Natural killer cell treated with Interleukin-12 subunit alpha and Interleukin-12 subunit beta and Interleukin-15 and Interleukin-18, amount 100 ng/mL, for 72 hours (primary cell): Measurements from ENCODE around the gene SIGLEC11. TPM values are rescaled to one million over a fixed set of nuclear protein-coding genes. Genes with fewer than 3 reads are reported as not detected.

ENCODE experiments used
- ATAC-seq, 2 donors: fragments of 150-1000 bp; cut with Tn5 transposase in 1 of 2; sonication (Bioruptor Pico), chemical (Tn5 transposase) in 1 of 2; 2 replicates each; pipeline ENCODE4 v1.10.0; 2021
- DNase-seq: peaks from one replicate; pipeline ENCODE4 v3.0.0; 2022; ENCODE audit warnings: low spot score
- H3K27ac Mint-ChIP-seq, 2 donors: 1 replicate in 1 of 2; 2 replicates in 1 of 2; pipeline ENCODE4 v1.8.0; 2022; ENCODE audit warnings: mixed read lengths in 2 of 2, mild to moderate bottlenecking in 1 of 2, moderate library complexity in 1 of 2
- H3K27me3 Mint-ChIP-seq, 2 donors: 1 replicate in 1 of 2; 2 replicates in 1 of 2; pipeline ENCODE4 v1.8.0; 2022; ENCODE audit warnings: mixed read lengths in 2 of 2
- H3K36me3 Mint-ChIP-seq: one replicate; pipeline ENCODE4 v1.8.0; 2022; ENCODE audit warnings: mixed read lengths
- H3K4me1 Mint-ChIP-seq, 2 donors: 1 replicate in 1 of 2; 2 replicates in 1 of 2; pipeline ENCODE4 v1.8.0; 2022; ENCODE audit warnings: low read depth in 2 of 2, mixed read lengths in 2 of 2, mild to moderate bottlenecking in 1 of 2
- H3K4me3 Mint-ChIP-seq: one replicate; pipeline ENCODE4 v1.8.0; 2022; ENCODE audit warnings: mixed read lengths
- H3K9me3 Mint-ChIP-seq: 2 replicates; pipeline ENCODE4 v1.8.0; 2022; ENCODE audit warnings: mixed read lengths
- total RNA-seq, 2 donors: library from RNA; stranded (reverse); gene quantifications; one replicate each; pipeline ENCODE4 v1.2.3, GENCODE V29; 2022

Gene SIGLEC11
- total RNA-seq, 2 donors from 2014 or later: not detected

- Mint-ChIP-seq H3K27ac (no peak overlapping the region), H3K27me3 (no peaks in the 10 kb centered on the region), H3K9me3 (no peaks in the 10 kb centered on the region), H3K4me3 (no peak overlapping the region), H3K36me3 (peaks cover 13% of the 10 kb centered on the region), H3K4me1 (peaks cover 17% of the 10 kb centered on the region in 2 donors)
- DNase-seq: no peak
- no peak for ATAC-seq
Observed at GRCh38 chr19:49997709-49998108, 36.7 kb upstream of the SIGLEC11 start.

GRCh38 chr19:49988433-49988832 is 27.5 kb upstream of the SIGLEC11 start:
- Mint-ChIP-seq H3K4me3 (no peak overlapping the region), H3K27me3 (no peaks in the 10 kb centered on the region), H3K9me3 (no peaks in the 10 kb centered on the region), H3K4me1 (peaks cover 6 to 18% of the 10 kb centered on the region in 2 donors), H3K27ac (no peak overlapping the region), H3K36me3 (peaks cover 10% of the 10 kb centered on the region)
- ATAC-seq: no peak
- no peak for DNase-seq

GRCh38 chr19:49988007-49988406 is 27.0 kb upstream of the SIGLEC11 start:
- DNase-seq (no peak), ATAC-seq (no peak)
- Mint-ChIP-seq H3K27ac (no peak overlapping the region), H3K4me3 (no peak overlapping the region), H3K27me3 (no peaks in the 10 kb centered on the region), H3K36me3 (peaks cover 10% of the 10 kb centered on the region), H3K4me1 (peaks cover 6 to 18% of the 10 kb centered on the region in 2 donors), H3K9me3 (no peaks in the 10 kb centered on the region)

GRCh38 chr19:49987159-49987698 is 26.3 kb upstream of the SIGLEC11 start:
- no peaks in the 10 kb centered on the region for H3K9me3 Mint-ChIP-seq
- ATAC-seq (peak; percentile 70 to 83), DNase-seq (peak; percentile 67)
- H3K27ac Mint-ChIP-seq: no peak overlapping the region
- H3K4me1 Mint-ChIP-seq: peaks cover 6 to 18% of the 10 kb centered on the region in 2 donors
- H3K27me3 Mint-ChIP-seq: no peaks in the 10 kb centered on the region
- H3K4me3 Mint-ChIP-seq: no peak overlapping the region
- peaks cover 10% of the 10 kb centered on the region for H3K36me3 Mint-ChIP-seq

GRCh38 chr19:49986354-49986753 is 25.4 kb upstream of the SIGLEC11 start:
- Mint-ChIP-seq H3K9me3 (no peaks in the 10 kb centered on the region), H3K4me1 (peaks cover 6 to 18% of the 10 kb centered on the region in 2 donors), H3K4me3 (no peak overlapping the region), H3K27me3 (no peaks in the 10 kb centered on the region), H3K36me3 (peaks cover 9% of the 10 kb centered on the region), H3K27ac (no peak overlapping the region)
- DNase-seq (no peak), ATAC-seq (no peak)

- ATAC-seq (no peak), DNase-seq (no peak)
- Mint-ChIP-seq H3K9me3 (no peaks in the 10 kb centered on the region), H3K4me1 (peaks cover 6 to 18% of the 10 kb centered on the region in 2 donors), H3K4me3 (no peak overlapping the region), H3K27ac (no peak overlapping the region), H3K27me3 (no peaks in the 10 kb centered on the region), H3K36me3 (peaks cover 6% of the 10 kb centered on the region)
Observed at GRCh38 chr19:49985871-49986270, 24.9 kb upstream of the SIGLEC11 start.

- Mint-ChIP-seq H3K27me3 (no peaks in the 10 kb centered on the region), H3K27ac (no peak overlapping the region), H3K4me3 (no peak overlapping the region), H3K36me3 (peaks cover 6% of the 10 kb centered on the region), H3K4me1 (peaks cover 6 to 18% of the 10 kb centered on the region in 2 donors), H3K9me3 (no peaks in the 10 kb centered on the region)
- ATAC-seq: no peak
- no peak for DNase-seq
Observed at GRCh38 chr19:49984491-49984890, 23.5 kb upstream of the SIGLEC11 start.

- peaks cover 5% of the 10 kb centered on the region for H3K36me3 Mint-ChIP-seq
- peak; percentile 72 to 73 for ATAC-seq
Observed at GRCh38 chr19:49983645-49984229, 22.8 kb upstream of the SIGLEC11 start.

GRCh38 chr19:49981603-49982593 is 20.9 kb upstream of the SIGLEC11 start:
- DNase-seq (no peak), ATAC-seq (no peak)
- Mint-ChIP-seq H3K27ac (no peak overlapping the region), H3K4me1 (peaks cover 0 to 9% of the 10 kb centered on the region in 2 donors), H3K4me3 (no peak overlapping the region), H3K9me3 (no peaks in the 10 kb centered on the region), H3K36me3 (no peaks in the 10 kb centered on the region), H3K27me3 (no peaks in the 10 kb centered on the region)

More at GRCh38 chr19:49983645-49984229, 22.8 kb upstream of the SIGLEC11 start:
- peaks cover 6 to 18% of the 10 kb centered on the region in 2 donors for H3K4me1 Mint-ChIP-seq
- peak; percentile 79 for DNase-seq
- H3K27ac Mint-ChIP-seq: no peak overlapping the region
- H3K9me3 Mint-ChIP-seq: no peaks in the 10 kb centered on the region
- no peak overlapping the region for H3K4me3 Mint-ChIP-seq
- H3K27me3 Mint-ChIP-seq: no peaks in the 10 kb centered on the region

GRCh38 chr19:49978324-49978723 is 17.4 kb upstream of the SIGLEC11 start:
- DNase-seq: no peak
- no peak for ATAC-seq
- Mint-ChIP-seq H3K27ac (no peak overlapping the region), H3K4me3 (no peak overlapping the region), H3K36me3 (peaks cover 4% of the 10 kb centered on the region), H3K4me1 (peaks cover 0 to 13% of the 10 kb centered on the region in 2 donors), H3K9me3 (no peaks in the 10 kb centered on the region), H3K27me3 (no peaks in the 10 kb centered on the region)

- Mint-ChIP-seq H3K4me3 (no peak overlapping the region), H3K4me1 (peaks cover 0 to 15% of the 10 kb centered on the region in 2 donors), H3K27me3 (no peaks in the 10 kb centered on the region), H3K9me3 (no peaks in the 10 kb centered on the region), H3K27ac (no peak overlapping the region), H3K36me3 (peaks cover 4% of the 10 kb centered on the region)
- DNase-seq: no peak
- no peak for ATAC-seq
Observed at GRCh38 chr19:49977881-49978280, 16.9 kb upstream of the SIGLEC11 start.

GRCh38 chr19:49977076-49977475 is 16.1 kb upstream of the SIGLEC11 start:
- no peak for ATAC-seq
- H3K9me3 Mint-ChIP-seq: no peaks in the 10 kb centered on the region
- DNase-seq: no peak
- no peak overlapping the region for H3K27ac Mint-ChIP-seq
- peaks cover 4% of the 10 kb centered on the region for H3K36me3 Mint-ChIP-seq
- H3K4me1 Mint-ChIP-seq: peaks cover 0 to 15% of the 10 kb centered on the region in 2 donors
- no peak overlapping the region for H3K4me3 Mint-ChIP-seq
- no peaks in the 10 kb centered on the region for H3K27me3 Mint-ChIP-seq

GRCh38 chr19:49976496-49976895 is 15.5 kb upstream of the SIGLEC11 start:
- ATAC-seq (no peak), DNase-seq (no peak)
- no peaks in the 10 kb centered on the region for H3K9me3 Mint-ChIP-seq
- H3K27ac Mint-ChIP-seq: no peak overlapping the region
- H3K4me3 Mint-ChIP-seq: no peak overlapping the region
- peaks cover 4% of the 10 kb centered on the region for H3K36me3 Mint-ChIP-seq
- H3K4me1 Mint-ChIP-seq: peaks cover 0 to 15% of the 10 kb centered on the region in 2 donors
- no peaks in the 10 kb centered on the region for H3K27me3 Mint-ChIP-seq

- H3K4me1 Mint-ChIP-seq: peaks cover 0 to 15% of the 10 kb centered on the region in 2 donors
- no peak overlapping the region for H3K4me3 Mint-ChIP-seq
- H3K27ac Mint-ChIP-seq: no peak overlapping the region
- DNase-seq: no peak
- no peaks in the 10 kb centered on the region for H3K9me3 Mint-ChIP-seq
- no peak for ATAC-seq
- no peaks in the 10 kb centered on the region for H3K27me3 Mint-ChIP-seq
- peaks cover 4% of the 10 kb centered on the region for H3K36me3 Mint-ChIP-seq
Observed at GRCh38 chr19:49975051-49975450, 14.1 kb upstream of the SIGLEC11 start.
